CD4-positive, alpha-beta T cell (primary cell): Measurements from ENCODE around the gene B3GAT2. TPM values are rescaled to one million over a fixed set of nuclear protein-coding genes. Genes with fewer than 3 reads are reported as not detected.

ENCODE experiments used
- ATAC-seq: fragments of 200-7000 bp; cut with Tn5 transposase; one replicate; pipeline ENCODE4 v1.10.0; 2022; ENCODE audit warnings: mild to moderate bottlenecking; ENCODE audit not compliant: poor library complexity
- CTCF ChIA-PET: fragments of 350-600 bp; sonication (Branson Sonifier 250); formaldehyde crosslinking; loops from one replicate; lab custom pipeline; 2021; ENCODE audit warnings: antibody characterized with exemption, inconsistent platforms; lab: Charles Lee
- POLR2A ChIA-PET: fragments of 350-600 bp; sonication (Branson Sonifier 250); formaldehyde crosslinking; loops from one replicate; lab custom pipeline; 2021; ENCODE audit warnings: antibody characterized with exemption, inconsistent platforms; lab: Charles Lee
- DNase-seq, 14 experiments: peaks; one replicate each; pipeline ENCODE4 v3.0.0-alpha.2; 2013 to 2020; ENCODE audit warnings: mixed read lengths in 2 of 14
- H3K27ac ChIP-seq, 2 donors: one replicate each; pipeline versions ENCODE4 v1.5.1 to v1.7.0; 2013; ENCODE audit warnings: low read length in 2 of 2, low read depth in 1 of 2, mild to moderate bottlenecking in 1 of 2
- H3K27me3 ChIP-seq, 2 experiments: 1 replicate in 1 of 2; 2 replicates in 1 of 2; pipeline versions ENCODE4 v1.6.1 to v1.7.0; 2013; ENCODE audit warnings: low read length in 2 of 2, control low read depth in 1 of 2, mild to moderate bottlenecking in 1 of 2, moderate library complexity in 1 of 2; ENCODE audit not compliant: insufficient read depth in 2 of 2, control insufficient read depth in 1 of 2
- H3K36me3 ChIP-seq: one replicate; pipeline ENCODE4 v1.6.1; 2013; ENCODE audit warnings: low read length, control low read depth; ENCODE audit not compliant: insufficient read depth
- H3K4me1 ChIP-seq: one replicate; pipeline ENCODE4 v1.6.1; 2013; ENCODE audit warnings: low read length, control low read depth; ENCODE audit not compliant: insufficient read depth
- H3K4me3 ChIP-seq: one replicate; pipeline ENCODE4 v1.5.1; 2013; ENCODE audit warnings: mild to moderate bottlenecking, low read length, moderate library complexity
- H3K9me3 ChIP-seq, 2 experiments: 1 replicate in 1 of 2; 2 replicates in 1 of 2; pipeline versions ENCODE4 v1.6.1 to v1.7.0; 2013; ENCODE audit warnings: low read length in 2 of 2, mild to moderate bottlenecking in 2 of 2, control low read depth in 1 of 2, moderate library complexity in 1 of 2; ENCODE audit not compliant: control insufficient read depth in 1 of 2, insufficient read depth in 1 of 2
- H3K27ac Mint-ChIP-seq: one replicate; pipeline ENCODE4 v1.8.0; 2020; ENCODE audit warnings: mixed read lengths
- H3K27me3 Mint-ChIP-seq: one replicate; pipeline ENCODE4 v1.8.0; 2021; ENCODE audit warnings: mixed read lengths
- H3K36me3 Mint-ChIP-seq: one replicate; pipeline ENCODE4 v1.8.0; 2021; ENCODE audit warnings: low read depth, mixed read lengths
- H3K4me1 Mint-ChIP-seq: one replicate; pipeline ENCODE4 v1.8.0; 2021; ENCODE audit warnings: low read depth, mixed read lengths
- H3K4me3 Mint-ChIP-seq: one replicate; pipeline ENCODE4 v1.8.0; 2020; ENCODE audit warnings: mild to moderate bottlenecking, mixed read lengths
- H3K9me3 Mint-ChIP-seq: one replicate; pipeline ENCODE4 v1.8.0; 2020; ENCODE audit warnings: mixed read lengths
- intact Hi-C, 2 experiments: fragments of 100-400 bp; cut with DNase I in 1 of 2; cut with micrococcal nuclease in 1 of 2; formaldehyde crosslinking; loops; one replicate each; pipeline versions ENCODE4 v1.15.1 to v1.9.0; 2023 to 2025; cut with DNase I, micrococcal nuclease
- total RNA-seq, 174 experiments: library from RNA in 2 of 174; stranded (reverse) in 2 of 174; gene quantifications; one replicate each; pipeline ENCODE4 v1.2.3 and lab custom pipeline; 2021 to 2026
- TF ChIP-seq, protein P1 (sequence below): fragments of 200-600 bp; IDR thresholded peaks from one replicate; pipeline ENCODE4 v1.8.0; 2022; ENCODE audit warnings: antibody characterized with exemption, mild to moderate bottlenecking

Gene B3GAT2
- total RNA-seq, 2 experiments from 2014 or later = not detected

DNA sequence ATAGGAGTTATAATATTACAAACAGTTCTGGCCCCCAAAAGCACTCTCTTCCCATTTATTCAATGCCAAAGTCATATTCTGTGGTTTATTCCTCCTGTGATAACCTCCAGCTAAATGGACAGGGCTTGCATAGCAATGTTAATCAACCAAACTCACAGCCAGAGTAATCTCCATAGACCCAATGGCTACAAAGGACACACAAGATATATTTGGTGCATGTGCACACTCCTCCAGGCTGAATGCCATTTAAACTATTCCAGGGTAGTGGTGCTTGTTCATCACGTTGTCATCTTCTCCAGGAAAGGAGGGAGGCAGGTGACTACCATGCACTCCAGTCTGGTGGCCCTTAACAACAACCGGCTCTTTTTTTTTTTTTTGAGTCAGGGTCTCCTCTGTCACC, 56.8 kb downstream of the B3GAT2 start:
- H3K4me3 ChIP-seq = no peak overlapping the region
- no peak overlapping the region for H3K27ac ChIP-seq
- DNase-seq = no peak
- no peaks in the 10 kb centered on the region for H3K27me3 ChIP-seq
- no peak overlapping the region for H3K4me3 Mint-ChIP-seq
- TF ChIP-seq, protein P1, sequence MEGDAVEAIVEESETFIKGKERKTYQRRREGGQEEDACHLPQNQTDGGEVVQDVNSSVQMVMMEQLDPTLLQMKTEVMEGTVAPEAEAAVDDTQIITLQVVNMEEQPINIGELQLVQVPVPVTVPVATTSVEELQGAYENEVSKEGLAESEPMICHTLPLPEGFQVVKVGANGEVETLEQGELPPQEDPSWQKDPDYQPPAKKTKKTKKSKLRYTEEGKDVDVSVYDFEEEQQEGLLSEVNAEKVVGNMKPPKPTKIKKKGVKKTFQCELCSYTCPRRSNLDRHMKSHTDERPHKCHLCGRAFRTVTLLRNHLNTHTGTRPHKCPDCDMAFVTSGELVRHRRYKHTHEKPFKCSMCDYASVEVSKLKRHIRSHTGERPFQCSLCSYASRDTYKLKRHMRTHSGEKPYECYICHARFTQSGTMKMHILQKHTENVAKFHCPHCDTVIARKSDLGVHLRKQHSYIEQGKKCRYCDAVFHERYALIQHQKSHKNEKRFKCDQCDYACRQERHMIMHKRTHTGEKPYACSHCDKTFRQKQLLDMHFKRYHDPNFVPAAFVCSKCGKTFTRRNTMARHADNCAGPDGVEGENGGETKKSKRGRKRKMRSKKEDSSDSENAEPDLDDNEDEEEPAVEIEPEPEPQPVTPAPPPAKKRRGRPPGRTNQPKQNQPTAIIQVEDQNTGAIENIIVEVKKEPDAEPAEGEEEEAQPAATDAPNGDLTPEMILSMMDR = no peak
- POLR2A ChIA-PET = no interaction called here
- no peak for ATAC-seq
- H3K27ac Mint-ChIP-seq = no peak overlapping the region
- peaks cover 46% of the 10 kb centered on the region for H3K27me3 Mint-ChIP-seq
- intact Hi-C loops = no loop called here
- H3K9me3 ChIP-seq = no peaks in the 10 kb centered on the region
- CTCF ChIA-PET = no interaction called here
- H3K36me3 Mint-ChIP-seq = no peaks in the 10 kb centered on the region
- no peaks in the 10 kb centered on the region for H3K36me3 ChIP-seq
- no peaks in the 10 kb centered on the region for H3K9me3 Mint-ChIP-seq
- H3K4me1 ChIP-seq = no peaks in the 10 kb centered on the region
- H3K4me1 Mint-ChIP-seq = no peaks in the 10 kb centered on the region

DNA sequence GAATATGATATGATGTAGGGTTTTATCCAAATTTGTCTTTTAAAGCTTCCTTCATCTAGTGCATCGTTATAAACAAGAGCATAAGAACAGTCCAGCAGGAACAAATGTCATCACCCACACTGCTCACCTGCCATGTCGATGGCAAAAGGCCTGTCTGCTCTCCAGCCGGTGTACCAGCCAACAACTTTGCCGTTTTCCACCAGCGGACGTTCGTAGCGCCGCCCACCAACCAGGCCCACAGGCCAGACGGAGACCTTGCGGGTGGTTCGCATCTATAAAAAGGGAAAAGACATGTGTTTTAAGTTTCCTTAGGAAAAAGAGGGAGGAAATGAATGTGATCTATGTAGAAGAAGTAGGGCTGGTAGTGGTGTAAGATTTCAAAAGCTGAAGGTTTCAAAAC, 62.9 kb downstream of the B3GAT2 start:
- Mint-ChIP-seq H3K9me3 (no peaks in the 10 kb centered on the region), H3K36me3 (no peaks in the 10 kb centered on the region), H3K27me3 (peaks cover 18% of the 10 kb centered on the region), H3K27ac (no peak overlapping the region), H3K4me3 (no peak overlapping the region), H3K4me1 (no peaks in the 10 kb centered on the region)
- no peak for DNase-seq
- intact Hi-C loops = no loop called here
- no peaks in the 10 kb centered on the region for H3K36me3 ChIP-seq
- no peak for ATAC-seq
- no peaks in the 10 kb centered on the region for H3K27me3 ChIP-seq
- ChIA-PET POLR2A (no interaction called here), CTCF (no interaction called here)
- H3K4me1 ChIP-seq = no peaks in the 10 kb centered on the region
- H3K9me3 ChIP-seq = no peaks in the 10 kb centered on the region
- TF ChIP-seq, protein P1 = no peak
- H3K27ac ChIP-seq = no peak overlapping the region
- H3K4me3 ChIP-seq = no peak overlapping the region

DNA sequence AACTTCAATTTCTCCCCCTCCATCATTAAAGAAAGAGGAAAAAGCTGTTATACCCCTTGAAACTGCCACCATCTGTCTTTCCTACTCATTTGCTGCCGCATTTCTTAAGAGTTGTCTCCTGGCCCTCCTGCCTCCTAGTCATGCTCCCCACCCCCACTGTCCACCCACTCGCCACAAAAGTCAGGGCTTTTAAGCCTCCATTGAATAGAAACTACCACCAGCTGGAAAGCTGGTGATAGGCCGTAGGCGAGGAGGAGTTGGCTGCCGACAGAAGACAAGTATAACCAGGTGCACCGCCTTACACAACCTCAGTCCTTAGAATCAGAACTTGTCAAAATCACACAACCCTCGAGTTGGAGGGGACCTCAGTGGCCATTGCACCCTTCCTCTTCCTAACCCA, 67.6 kb downstream of the B3GAT2 start:
- no peaks in the 10 kb centered on the region for H3K9me3 ChIP-seq
- Mint-ChIP-seq H3K9me3 (no peaks in the 10 kb centered on the region), H3K4me1 (no peaks in the 10 kb centered on the region), H3K4me3 (no peak overlapping the region), H3K36me3 (no peaks in the 10 kb centered on the region), H3K27ac (no peak overlapping the region), H3K27me3 (no peaks in the 10 kb centered on the region)
- no peaks in the 10 kb centered on the region for H3K4me1 ChIP-seq
- H3K27me3 ChIP-seq = no peaks in the 10 kb centered on the region
- no peak overlapping the region for H3K27ac ChIP-seq
- intact Hi-C loops = loop anchor here in 1 of 2 experiments (5.0 kb wide), 1 partner anchor 512 kb away; no protein-coding TSS in a partner anchor
- no peak for ATAC-seq
- TF ChIP-seq, protein P1 = no peak
- H3K4me3 ChIP-seq = no peak overlapping the region
- DNase-seq = no peak
- no peaks in the 10 kb centered on the region for H3K36me3 ChIP-seq
- CTCF ChIA-PET = no interaction called here
- POLR2A ChIA-PET = no interaction called here
